HG02973 (cell line): ENCODE results near the gene TENM4.
"Not testable (repeated sequence)": the region's sequence is repeated elsewhere in the genome, so short reads cannot be mapped to it uniquely, and the experiment has no call there.

Experiments used
- ATAC-seq: cut with Tn5 transposase; IDR thresholded peaks from one replicate; pipeline ENCODE4 v1.9.1; 2021; ENCODE audit warnings: moderate library complexity; ENCODE audit not compliant: unreplicated experiment

TENM4 gene

DNA sequence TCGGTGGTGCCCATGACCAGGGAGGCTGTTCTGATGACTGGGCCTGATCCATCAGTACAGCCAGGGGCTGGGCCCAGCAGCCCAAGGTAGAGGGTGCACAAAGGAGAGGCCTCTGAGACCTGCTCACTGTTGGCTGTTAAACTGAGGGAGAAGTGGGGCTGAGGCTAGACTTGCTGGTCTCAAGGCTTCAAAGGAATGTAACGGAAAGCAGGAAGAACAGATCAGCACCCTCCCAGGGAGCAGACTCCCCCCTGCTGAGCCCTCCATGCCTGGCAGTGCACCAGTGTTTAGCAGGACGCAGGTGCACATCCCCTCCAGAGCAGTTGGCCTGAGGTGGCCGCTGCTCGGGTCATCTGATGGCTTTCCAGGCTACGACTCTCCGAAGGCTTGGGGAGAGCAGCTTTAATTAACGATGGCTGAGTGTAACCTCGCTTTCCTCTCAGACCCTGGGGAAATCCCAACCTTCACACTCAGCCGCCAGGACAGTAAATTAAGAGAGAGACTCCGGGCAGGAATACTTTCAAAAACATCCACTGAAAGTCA is 610.5 kb downstream of the TENM4 start:
- no peak for ATAC-seq

DNA sequence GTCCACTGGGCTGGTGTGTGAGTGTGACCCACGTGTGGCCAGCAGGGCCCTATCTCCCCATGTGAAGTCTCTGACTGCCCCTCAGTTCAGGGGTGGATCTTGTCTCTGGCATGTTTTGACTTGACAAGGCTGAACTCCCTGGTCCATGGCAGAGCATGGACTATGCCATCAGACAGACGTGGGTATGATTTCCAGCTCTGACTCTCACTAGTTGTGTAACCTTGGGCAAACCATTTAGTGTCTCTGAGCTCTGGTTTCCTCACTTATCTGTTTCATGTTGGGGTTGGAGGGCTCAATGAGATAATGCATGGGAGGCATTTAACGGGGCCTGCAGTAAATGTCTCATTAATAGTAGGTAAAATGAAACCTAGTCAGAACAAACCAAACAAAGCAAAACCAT is 611.7 kb downstream of the TENM4 start:
- ATAC-seq: no peak

DNA sequence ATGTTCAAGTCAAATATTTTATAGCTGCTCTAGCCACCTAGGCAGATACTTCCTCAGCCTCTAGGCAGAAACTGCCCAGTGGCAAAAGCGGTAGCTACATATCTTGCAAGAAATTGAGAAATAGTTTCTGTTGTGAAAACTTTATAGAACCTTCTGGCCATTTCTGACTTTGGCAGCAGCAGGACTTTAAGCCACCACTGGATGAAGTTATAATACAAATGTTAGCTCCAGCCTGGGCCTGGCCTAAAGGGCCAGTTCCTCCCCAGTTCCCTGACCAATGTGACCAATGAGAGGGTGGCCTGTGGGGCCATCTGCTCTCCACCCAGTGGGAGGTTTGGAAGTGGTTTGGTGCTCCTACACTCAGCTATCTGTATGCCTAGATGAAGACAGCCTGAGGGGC is 612.2 kb downstream of the TENM4 start:
- ATAC-seq: no peak

DNA sequence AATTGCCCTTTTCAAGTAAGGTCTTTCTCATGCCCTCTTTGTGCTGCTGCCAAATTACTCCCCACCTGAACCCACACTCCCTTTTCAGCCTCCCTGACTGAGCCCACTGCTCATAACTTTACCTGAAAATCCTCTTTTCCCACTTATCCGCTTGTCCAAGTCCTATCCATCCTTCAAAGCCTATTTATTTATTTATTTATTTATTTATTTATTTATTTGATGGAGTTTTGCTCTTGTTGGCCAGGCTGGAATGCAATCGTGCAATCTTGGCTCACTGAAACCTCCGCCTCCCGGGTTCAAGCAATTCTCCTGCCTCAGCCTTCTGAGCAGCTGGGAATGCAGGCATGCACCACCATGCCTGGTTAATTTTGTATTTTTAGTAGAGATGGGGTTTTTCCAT is 613.5 kb downstream of the TENM4 start:
- ATAC-seq: not testable (repeated sequence)

DNA sequence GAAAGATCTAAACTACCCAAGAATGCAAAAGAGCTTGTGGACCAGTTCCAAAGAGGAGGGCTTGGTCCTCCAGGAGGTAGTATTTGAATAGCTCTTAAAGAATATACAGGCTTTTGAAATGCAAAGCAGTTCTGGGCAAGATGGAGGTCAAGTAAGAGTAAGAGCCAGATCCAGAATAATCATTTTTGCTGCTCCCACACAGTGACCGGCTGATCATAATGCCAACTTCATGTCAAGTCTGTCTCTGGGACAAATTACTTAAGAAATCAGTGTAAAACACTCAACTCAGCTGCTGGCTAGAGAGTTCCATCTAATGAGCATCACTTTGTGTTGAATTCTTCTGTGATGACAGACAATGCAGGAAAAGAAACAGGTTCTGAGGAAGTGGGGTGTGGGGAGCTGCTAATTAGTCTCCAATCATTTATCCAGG is 615.2 kb downstream of the TENM4 start:
- no peak for ATAC-seq

DNA sequence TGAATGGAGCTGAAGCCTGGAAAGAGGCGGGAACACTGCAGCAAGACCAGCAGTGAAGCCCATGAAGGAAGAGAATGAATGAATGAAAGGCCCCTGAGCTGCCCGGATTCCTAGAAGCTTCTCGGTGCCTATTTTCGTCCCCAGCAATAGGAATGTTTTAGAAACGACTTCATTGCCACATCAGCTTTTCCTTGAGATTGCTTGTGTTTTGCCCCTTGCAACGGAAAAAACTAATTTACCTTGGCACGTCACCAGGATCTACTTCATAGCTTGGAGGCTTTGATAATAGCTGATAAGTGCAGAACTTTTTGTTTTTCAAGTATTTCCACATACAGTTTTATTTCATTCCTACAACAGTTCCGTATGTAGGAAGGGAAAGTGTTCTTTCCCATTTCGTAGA is 617.2 kb downstream of the TENM4 start:
- no peak for ATAC-seq

DNA sequence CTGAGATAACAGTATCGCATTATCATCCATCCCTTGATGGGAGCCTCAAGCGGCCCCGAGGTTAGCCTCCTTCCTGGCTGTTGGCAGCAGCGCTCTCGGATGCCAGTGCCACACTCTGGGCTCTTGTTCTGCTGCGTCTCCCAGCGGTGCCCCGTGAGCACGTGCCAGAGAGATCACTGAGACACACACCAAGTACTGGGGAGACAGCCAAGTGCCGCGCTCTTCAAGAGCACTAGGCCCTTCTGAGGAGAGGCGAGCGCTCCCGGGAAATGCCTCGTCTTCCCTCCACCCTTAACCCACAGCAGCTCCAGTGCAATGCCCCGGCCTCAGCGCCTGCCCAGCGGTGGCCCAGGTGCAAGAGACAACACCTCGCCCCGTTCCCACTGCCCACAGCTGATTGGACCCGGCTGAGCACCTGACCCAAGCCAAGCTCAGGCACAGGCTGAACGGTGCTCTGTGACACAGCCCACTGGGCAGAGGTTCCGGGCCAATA is 617.9 kb downstream of the TENM4 start:
- no peak for ATAC-seq

DNA sequence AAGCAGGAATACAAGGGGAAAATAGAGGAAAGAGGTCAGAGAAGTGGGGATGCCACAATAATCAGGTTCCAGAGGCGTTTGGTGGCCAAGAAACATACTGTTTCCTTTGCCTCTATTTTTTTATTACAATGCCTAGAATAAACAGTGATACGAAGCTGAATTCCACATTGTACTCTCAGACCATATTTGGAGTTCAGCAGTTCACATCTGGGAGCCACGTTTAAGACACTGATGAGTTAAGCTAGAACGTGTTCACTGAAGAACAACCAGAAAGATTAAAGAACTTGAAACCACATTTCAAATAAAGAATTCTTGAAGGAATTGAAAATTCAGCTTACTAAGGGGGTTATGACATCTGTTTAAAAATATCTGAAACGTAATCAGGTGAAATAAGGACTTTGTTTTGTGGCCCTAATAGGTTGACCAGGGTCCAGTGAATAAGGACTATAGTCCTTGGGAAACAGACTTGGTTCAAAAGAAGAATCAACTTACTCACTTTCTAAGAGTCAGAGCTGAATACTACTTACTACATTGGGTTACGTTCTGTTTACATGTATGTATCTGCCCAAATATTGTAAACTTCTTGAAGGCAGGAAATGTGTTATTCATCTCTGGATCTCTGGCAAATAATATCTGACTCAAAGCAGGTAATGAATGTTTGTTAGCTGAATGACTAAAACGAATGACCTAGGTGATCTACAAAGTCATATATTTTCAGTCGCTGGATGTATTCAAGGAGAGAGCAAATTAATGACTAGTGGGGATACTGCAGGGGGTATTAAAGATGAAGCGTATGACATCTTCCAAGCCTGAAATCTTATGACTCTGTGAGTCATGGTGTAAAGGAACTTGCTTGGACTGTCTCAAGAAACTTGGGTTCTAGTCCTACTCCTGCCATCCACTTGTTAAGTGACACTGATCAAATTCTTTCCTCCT is 619.2 kb downstream of the TENM4 start:
- ATAC-seq: no peak

DNA sequence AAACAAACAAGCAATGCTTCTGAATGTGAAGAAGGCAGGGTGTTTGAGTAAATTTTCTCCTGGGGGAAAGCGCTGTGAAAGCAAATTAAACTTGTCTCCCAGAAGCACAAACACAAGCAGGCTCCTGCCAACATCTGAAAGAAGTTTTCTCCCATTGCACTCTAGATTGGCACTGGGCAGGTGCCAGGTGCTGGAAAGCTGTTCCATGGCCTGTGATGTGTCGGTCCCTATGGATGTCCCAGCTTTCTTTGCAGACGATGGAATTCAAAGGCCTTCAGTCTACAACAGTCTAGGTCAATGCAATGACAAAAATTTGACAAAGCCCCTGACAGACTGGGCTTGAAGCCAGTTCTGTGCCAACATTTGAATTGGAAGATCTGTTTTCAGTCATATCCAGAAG is 620.1 kb downstream of the TENM4 start:
- no peak for ATAC-seq

DNA sequence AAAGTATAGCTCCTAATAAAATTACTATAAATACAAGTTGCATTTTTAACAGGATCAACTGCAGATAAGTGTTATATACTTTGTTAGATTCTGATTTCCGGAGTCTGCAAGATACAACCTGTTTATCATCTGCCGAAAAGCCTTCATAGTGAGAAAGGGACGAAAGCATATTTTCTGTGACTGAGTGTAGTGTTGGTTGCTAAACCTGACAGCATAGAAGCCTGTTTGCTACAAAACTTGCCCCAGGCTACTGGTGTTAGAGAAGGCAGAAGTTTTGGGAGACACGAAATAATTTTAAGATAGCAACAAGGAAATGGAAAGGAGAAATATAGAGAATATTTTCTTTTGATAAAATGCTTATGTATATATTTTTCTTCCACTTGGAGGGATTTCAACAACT is 622.6 kb downstream of the TENM4 start:
- no peak for ATAC-seq

DNA sequence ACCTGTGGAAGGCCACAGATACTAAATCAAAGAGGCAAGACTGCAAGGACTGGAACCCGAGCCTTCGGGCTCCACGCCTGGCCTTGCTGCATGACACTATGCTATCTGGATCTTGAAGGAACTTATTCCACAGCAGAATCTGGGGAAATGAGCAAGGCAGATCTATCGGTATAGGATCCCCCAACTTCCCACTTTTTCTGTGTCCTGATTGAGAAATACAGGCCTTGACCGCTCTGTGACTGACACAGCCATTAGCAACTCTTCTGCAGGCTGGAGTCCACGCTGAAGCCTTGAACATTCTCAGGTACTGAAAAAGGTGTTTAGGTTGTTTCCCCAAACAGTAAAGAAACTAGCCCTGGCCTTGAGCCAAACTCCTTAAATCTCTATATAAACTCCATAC is 625.0 kb downstream of the TENM4 start:
- no peak for ATAC-seq

DNA sequence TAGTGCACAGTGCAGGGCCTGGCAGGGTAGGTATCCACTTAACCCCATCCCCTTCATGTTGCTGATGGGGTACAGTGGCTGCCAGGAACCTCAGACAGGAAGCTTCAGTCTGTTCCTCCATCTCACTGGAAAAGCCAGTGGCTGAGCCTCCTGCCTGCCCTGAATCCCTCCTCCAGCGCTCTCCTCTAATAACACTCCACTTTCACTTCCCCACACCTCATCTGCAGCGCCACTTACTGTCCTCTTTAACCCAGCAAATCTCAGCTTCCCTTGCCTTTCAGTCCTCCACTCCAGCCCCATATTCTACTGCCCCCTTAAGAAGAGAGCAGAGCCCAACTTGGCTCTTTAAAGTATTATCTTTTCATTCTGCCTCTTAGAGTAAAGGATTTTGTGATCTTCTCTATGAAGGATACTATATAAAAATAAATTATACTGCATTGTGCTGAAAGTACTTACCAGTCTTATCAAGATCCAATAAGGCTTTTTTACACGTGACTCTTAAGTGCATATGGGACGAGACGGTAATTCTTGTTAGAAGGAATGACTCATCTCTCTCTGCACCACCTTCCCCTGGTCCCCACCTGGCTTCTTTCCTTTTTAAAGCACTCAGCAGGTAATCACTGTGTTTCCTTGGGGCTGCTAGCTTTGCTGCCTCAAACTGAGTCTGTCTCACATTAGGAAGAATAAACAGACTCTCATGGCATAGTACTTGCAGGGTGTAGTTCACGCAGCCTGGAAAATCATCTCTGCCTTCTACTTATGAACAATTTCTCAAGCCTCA is 628.1 kb downstream of the TENM4 start:
- ATAC-seq: no peak

DNA sequence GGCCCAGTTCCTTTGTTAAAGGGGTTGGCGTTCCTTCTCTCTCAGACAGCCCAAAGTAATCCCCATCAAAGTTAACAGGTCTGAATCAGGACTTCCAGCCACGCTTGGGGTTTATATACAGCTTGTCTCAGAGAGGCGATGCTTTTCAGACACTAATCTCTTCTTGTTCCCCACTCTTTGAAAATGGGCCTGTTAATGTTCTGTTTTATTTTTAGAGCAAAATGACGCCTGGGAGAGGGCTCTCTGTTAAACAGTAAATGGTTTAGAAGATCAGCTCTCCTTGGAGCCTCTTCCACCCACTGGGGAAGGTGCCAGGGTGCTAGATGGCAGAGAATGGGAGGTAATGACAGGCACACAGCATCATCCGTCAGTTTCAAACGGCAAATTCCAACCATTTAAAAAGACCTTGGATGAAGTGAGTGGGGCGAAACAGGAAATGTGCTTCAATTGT is 630.2 kb downstream of the TENM4 start:
- no peak for ATAC-seq

DNA sequence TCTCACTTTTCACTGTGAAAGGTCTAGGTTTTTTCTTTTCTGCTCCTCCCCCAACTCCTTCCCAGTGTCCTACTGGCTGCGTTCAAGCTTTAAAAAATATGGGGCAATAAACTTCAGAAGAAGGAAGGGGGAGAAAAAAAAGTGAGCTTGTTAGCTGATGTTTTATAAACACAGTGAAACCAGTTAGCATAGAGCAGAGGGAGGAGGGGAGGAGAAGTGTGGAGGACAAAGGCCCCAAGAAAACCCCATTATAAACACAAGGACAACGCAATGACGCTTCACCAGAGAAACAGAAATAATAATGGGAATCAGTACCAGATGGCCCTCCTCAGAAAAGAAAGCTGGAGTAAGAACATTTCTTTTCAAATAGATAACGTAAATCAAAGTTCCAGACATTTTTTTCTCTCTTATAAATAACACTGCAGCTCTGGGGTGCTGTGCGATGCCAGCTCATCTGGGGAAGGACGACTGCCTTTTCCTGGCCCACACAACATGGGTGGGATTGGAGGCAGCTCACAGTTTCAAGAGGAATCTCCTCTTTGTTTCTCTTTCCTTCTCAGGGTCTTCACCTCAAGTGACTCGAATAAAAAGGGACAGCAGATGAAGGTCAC is 630.8 kb downstream of the TENM4 start:
- ATAC-seq: no peak

DNA sequence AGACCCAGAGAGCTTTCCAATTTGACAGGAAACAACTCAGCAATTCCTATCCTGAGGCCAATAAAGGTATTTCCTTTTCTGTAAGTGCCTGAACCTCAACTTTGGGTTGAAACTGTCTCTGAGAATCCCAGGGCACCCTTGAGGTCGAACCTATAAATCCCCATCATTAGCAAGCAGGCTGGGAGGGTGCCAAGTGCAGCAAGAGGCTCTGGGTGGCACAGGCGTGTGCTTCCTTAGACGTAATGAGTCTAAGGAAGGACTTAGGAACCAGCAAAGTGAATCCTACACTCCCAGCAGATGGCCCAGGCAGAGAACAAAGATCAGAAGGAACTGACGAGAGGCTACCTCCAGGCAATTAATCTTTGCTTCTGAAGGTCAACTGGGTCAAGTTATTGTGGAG is 631.9 kb downstream of the TENM4 start:
- no peak for ATAC-seq

DNA sequence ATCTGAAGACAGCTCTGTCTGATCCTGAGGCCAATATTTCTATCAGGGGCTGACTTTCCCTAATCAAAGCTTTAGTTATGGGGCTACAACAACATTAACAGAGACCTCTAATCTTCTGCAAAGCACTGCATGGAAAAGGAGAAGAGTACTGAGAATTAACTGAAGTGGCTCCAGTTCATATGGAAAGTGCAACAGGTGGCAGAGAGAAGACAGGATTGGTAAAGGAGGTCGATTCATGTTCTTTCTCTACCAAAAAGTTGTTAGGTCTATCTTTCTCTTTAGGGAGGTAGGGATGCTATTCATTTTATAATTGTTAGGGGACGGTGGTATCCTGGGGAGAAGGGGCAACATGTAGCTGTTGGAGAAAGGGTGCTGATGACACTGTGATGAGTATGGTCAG is 633.5 kb downstream of the TENM4 start:
- ATAC-seq: no peak

DNA sequence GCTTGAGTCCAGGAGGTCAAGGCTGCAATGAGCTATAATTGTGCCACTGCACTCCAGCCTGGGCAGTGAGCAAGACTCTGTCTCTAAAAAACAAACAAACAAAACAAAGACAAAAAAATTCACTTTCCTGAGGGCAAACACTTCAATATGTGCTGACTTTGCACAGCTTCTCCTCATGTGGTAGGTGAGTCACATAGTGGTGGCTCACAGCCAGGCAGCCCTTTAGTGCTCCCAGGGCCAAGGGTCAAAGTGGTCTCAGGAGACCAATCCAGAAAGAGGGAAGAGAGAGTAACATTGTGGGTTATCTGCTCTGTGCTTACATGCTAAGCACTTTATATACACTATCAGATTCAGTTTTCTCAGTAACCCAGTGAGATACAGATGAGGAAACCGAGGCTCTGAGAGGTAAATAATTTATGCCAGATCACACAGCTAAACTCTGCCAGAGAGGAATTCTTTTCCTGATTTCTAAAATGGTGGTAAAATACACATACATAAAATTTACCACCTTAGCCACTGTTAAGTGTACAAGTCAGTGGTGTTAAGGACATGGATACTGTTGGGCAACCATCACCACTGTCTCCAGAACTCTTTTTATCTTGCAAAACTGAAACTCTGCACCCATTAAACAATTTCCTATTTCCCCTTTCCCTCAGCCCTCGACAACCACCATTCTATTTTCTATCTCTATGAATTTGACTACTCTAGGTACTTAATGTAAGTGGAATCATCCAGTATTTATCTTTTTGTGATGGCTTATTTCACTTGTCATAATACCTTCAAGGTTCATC is 634.4 kb downstream of the TENM4 start:
- ATAC-seq: no peak

DNA sequence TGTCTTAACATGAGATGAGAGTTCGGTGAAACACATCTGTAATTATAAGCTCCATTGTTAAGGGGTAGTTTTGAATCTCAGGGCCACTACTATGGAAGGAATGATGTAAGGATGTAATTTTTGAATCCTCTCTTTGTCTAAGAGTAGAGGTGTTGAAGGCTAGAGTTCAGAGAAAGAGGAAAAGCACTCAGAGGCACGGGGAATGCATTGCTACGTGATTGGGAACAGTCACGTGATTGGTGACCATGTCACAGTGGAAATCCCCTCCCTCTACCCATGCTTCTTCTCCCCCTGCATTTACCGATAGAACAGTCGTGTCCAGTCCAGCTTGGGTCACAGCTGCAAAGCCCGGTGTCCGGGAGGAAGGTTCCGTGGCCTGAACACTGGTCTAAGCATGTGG is 635.8 kb downstream of the TENM4 start:
- no peak for ATAC-seq

DNA sequence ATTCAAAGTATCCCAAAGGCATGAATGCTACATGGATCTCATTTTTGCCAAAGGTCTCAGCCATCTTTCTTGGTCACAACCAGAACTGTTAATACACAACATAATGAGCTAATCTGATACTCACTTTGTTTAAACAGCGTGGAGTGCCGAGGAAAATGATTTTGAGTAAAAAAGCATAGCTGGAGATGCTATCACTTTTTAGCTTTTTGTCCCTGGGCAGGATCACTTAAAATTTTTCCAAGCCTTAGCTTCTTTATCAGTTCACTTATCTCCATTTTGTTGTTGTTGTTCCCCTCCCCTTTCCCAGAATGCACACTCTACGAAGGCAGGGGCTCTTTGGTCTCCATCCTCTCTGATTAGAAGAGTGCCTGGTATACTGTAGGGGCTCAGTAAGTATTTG is 636.8 kb downstream of the TENM4 start:
- no peak for ATAC-seq

DNA sequence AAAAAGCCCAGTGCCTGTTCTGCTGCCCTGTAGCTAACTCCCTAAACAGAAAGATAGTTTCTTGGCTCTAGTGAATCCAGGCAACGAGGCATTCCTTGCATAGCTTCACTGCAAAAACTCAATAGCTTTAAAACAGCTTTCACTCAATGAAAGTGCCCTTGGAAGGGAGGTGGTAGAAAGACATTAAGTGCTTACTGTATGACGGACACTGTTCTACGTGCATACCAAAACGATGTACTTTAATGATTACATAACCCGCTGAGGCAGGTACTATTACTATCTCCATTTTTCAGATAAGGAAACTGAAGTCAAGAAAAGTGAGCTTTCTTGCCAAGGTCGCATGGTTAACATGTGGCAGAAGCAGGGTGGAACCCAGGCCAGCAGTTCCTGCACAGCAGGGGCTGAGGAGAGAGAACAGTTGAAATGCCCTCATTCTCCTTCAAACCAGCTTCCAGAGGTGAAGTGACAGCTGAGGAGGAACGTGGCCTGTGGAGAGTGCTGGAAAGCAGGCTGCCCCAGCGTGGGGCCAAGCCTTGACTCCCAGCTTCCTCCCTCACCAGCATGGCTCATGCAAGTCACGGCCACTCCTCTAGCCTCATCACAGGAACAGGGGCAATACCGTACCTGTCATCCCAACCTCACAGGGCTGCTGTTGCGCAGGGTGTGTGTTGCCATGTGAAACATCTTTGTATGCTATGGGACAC is 638.6 kb downstream of the TENM4 start:
- no peak for ATAC-seq
